OCI-LY7 (cell line): ENCODE results near the gene PLCL1. TPM values are rescaled to one million over a fixed set of nuclear protein-coding genes. Genes with fewer than 3 reads are reported as not detected.

Experiments
- BruUV-seq: library from RNA; stranded (reverse); fragments of 400-500 nt; replicated peaks from 2 replicates; lab custom pipeline; 2021; lab: Mats Ljungman, UMichigan
- CTCF ChIA-PET: fragments of 300-600 bp; sonication (Branson Sonifier 250); formaldehyde crosslinking; loops from one replicate; lab custom pipeline; 2022; ENCODE audit warnings: antibody characterized with exemption; ENCODE audit not compliant: unreplicated experiment; lab: Charles Lee
- POLR2A ChIA-PET: fragments of 300-600 bp; sonication (Branson Sonifier 250); formaldehyde crosslinking; loops from one replicate; lab custom pipeline; 2022; ENCODE audit warnings: antibody characterized with exemption; lab: Charles Lee
- DNase-seq: peaks from one replicate; pipeline ENCODE4 v3.0.0-alpha.2; 2015; ENCODE audit warnings: low spot score
- H2AFZ ChIP-seq: fragments of 200-600 bp; sonication (generic), shearing (Covaris generic); 2 replicates; pipeline ENCODE4 v1.6.1; 2014; ENCODE audit warnings: mild to moderate bottlenecking, antibody characterized with exemption, low read length, moderate library complexity
- H3K27ac ChIP-seq: fragments of 200-600 bp; sonication (generic); 2 replicates; pipeline ENCODE4 v1.5.1; 2014; ENCODE audit warnings: mixed run types, low read depth, mild to moderate bottlenecking, moderate library complexity, low read length, inconsistent platforms; ENCODE audit not compliant: poor library complexity, severe bottlenecking
- H3K36me3 ChIP-seq: fragments of 200-600 bp; sonication (generic); 2 replicates; pipeline ENCODE4 v1.6.1; 2014; ENCODE audit warnings: mild to moderate bottlenecking, antibody characterized with exemption, low read length, moderate library complexity, mixed read lengths; ENCODE audit not compliant: insufficient read depth
- H3K4me1 ChIP-seq: fragments of 200-600 bp; sonication (generic); 2 replicates; pipeline ENCODE4 v1.5.1; 2014; ENCODE audit warnings: mild to moderate bottlenecking, low read length; ENCODE audit not compliant: insufficient read depth, poor library complexity, severe bottlenecking
- H3K4me2 ChIP-seq: fragments of 200-600 bp; sonication (generic); 2 replicates; pipeline ENCODE4 v1.6.1; 2014; ENCODE audit warnings: mild to moderate bottlenecking, low read length
- H3K4me3 ChIP-seq: fragments of 200-600 bp; sonication (generic); 2 replicates; pipeline ENCODE4 v1.5.1; 2014; ENCODE audit warnings: mild to moderate bottlenecking, low read depth, low read length; ENCODE audit not compliant: poor library complexity, severe bottlenecking
- H3K79me2 ChIP-seq: fragments of 200-600 bp; sonication (generic); 2 replicates; pipeline ENCODE4 v1.6.1; 2016; ENCODE audit warnings: low read depth, mild to moderate bottlenecking, low read length, moderate library complexity, mixed read lengths; ENCODE audit not compliant: insufficient read depth
- H3K9me2 ChIP-seq: fragments of 200-600 bp; sonication (generic); 2 replicates; pipeline ENCODE4 v1.6.1; 2016; ENCODE audit warnings: mild to moderate bottlenecking, low read length, mixed read lengths; ENCODE audit not compliant: insufficient read depth
- H3K9me3 ChIP-seq: fragments of 200-600 bp; sonication (generic); 2 replicates; pipeline ENCODE4 v1.6.1; 2014; ENCODE audit warnings: mild to moderate bottlenecking, mixed run types, low read length, mixed read lengths
- H4K20me1 ChIP-seq: fragments of 200-600 bp; sonication (generic); 2 replicates; pipeline ENCODE4 v1.6.1; 2014; ENCODE audit warnings: mild to moderate bottlenecking, antibody characterized with exemption, low read length, moderate library complexity, mixed read lengths; ENCODE audit not compliant: insufficient read depth
- CTCF ChIP-seq: fragments of 200-600 bp; sonication (generic); conservative IDR thresholded peaks from 2 replicates; pipeline ENCODE4 v1.5.1; 2014; ENCODE audit warnings: mild to moderate bottlenecking, antibody characterized with exemption, low read length, moderate library complexity, mixed read lengths
- EZH2phosphoT487 ChIP-seq: fragments of 200-600 bp; sonication (generic); IDR thresholded peaks from 2 replicates; pipeline ENCODE4 v1.6.1; 2018; ENCODE audit warnings: low read depth, borderline replicate concordance, mild to moderate bottlenecking, mixed run types, antibody characterized with exemption, low read length, moderate library complexity, mixed read lengths
- intact Hi-C: fragments of 100-400 bp; cut with micrococcal nuclease; formaldehyde crosslinking; loops from one replicate; pipeline ENCODE4 v1.10.0; 2022; ENCODE audit not compliant: unreplicated experiment
- total RNA-seq, 2 experiments: library from RNA; depleted of rRNA in 1 of 2; stranded (reverse); fragments of >200 nt in 1 of 2; shearing (Covaris generic) in 1 of 2; gene quantifications; 2 replicates each; pipeline ENCODE4 v1.2.3, GENCODE V29; 2014 to 2022

Gene PLCL1
- total RNA-seq, 2 experiments from 2014 or later: 0.03 TPM; not detected in 1

- intact Hi-C loops: no loop called here
- Histone ChIP-seq H3K79me2 (no peaks in the 10 kb centered on the region), H3K36me3 (no peaks in the 10 kb centered on the region), H3K4me1 (no peaks in the 10 kb centered on the region), H3K9me2 (no peaks in the 10 kb centered on the region), H3K27ac (no peak overlapping the region), H4K20me1 (no peaks in the 10 kb centered on the region), H3K9me3 (no peaks in the 10 kb centered on the region), H3K4me2 (no peak overlapping the region), H3K4me3 (no peak overlapping the region), H2AFZ (no peak overlapping the region)
- POLR2A ChIA-PET: interaction anchor here (0.6 to 0.8 kb wide), 4 partner anchors 22 to 839 kb away, joined by 3 to 5 read pairs (median 3); no protein-coding TSS in a partner anchor
- TF ChIP-seq CTCF (no peak), EZH2phosphoT487 (no peak)
- CTCF ChIA-PET: no interaction called here
- no TSS peak for BruUV-seq
- no peak for DNase-seq
Measured at GRCh38 chr2:197982565-197982964, 178.2 kb downstream of the PLCL1 start.

DNA sequence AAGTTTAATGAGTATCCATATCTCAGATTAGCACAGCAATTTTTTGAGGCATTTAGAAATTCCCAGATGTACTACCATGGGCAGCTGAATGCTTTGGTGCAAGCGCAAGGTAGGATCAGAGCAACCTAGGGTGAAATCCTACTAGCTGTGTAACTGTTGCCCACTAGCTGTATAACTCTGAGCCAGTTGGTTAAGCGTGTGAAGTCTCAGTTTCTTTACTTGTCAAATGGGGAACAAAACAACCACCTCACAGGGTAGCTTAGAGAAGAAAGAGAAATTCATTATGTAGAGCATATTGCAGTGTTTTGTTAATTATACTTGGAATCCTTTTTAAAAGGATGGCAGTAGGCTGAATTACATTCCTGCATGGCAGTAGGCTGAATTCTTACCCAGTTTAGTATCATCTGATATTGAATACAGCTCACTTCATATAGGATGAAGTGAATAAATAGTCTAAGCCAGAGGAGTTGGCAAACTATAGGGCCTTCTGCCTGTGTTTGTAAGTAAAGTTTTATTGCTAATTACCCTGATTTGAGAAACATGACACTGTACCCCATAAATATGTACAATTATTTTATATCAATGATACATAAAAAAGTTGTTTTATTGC lies 180.7 kb downstream of the PLCL1 start:
- POLR2A ChIA-PET: interaction anchor here (0.8 to 1.5 kb wide), 3 partner anchors 12 to 26 kb away, joined by 3 to 4 read pairs (median 4); no protein-coding TSS in a partner anchor
- Histone ChIP-seq H3K36me3 (no peaks in the 10 kb centered on the region), H2AFZ (no peak overlapping the region), H3K4me2 (no peak overlapping the region), H3K4me1 (no peaks in the 10 kb centered on the region), H3K4me3 (no peak overlapping the region), H3K9me2 (no peaks in the 10 kb centered on the region), H3K79me2 (no peaks in the 10 kb centered on the region), H3K9me3 (no peaks in the 10 kb centered on the region), H3K27ac (no peak overlapping the region), H4K20me1 (no peaks in the 10 kb centered on the region)
- CTCF ChIA-PET: no interaction called here
- intact Hi-C loops: no loop called here
- DNase-seq: no peak
- no TSS peak for BruUV-seq
- TF ChIP-seq EZH2phosphoT487 (no peak), CTCF (no peak)

DNA sequence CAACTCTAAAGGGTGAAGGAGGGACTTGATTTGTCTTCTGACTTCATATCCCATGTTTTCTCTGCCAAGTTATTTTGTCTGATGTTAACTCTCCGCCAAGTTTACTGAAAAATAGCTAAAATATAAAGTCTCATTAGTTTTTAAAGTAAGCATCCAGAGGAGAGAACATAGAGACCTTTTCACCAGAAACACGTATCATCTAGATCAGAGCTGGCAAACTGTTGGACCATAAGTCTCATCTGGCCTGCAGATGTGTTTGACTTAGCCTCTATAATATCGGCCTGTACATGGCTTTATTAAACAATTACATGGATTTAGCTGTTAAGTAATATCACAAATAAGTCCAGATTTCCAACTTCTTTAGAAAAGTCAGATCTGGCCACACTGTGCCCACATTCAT lies 182.6 kb downstream of the PLCL1 start:
- POLR2A ChIA-PET: no interaction called here
- no peak for DNase-seq
- Histone ChIP-seq H3K4me2 (no peak overlapping the region), H3K4me3 (no peak overlapping the region), H3K36me3 (no peaks in the 10 kb centered on the region), H3K4me1 (no peaks in the 10 kb centered on the region), H3K9me3 (no peaks in the 10 kb centered on the region), H3K27ac (no peak overlapping the region), H2AFZ (no peak overlapping the region), H4K20me1 (no peaks in the 10 kb centered on the region), H3K79me2 (no peaks in the 10 kb centered on the region), H3K9me2 (no peaks in the 10 kb centered on the region)
- CTCF ChIA-PET: no interaction called here
- TF ChIP-seq EZH2phosphoT487: no peak
- no peak for TF ChIP-seq CTCF
- intact Hi-C loops: no loop called here
- BruUV-seq: no TSS peak
